Ovary (tissue), 9 donors: ENCODE measurements around the gene CEACAM16. TPM values are rescaled to one million over a fixed set of nuclear protein-coding genes. Genes with fewer than 3 reads are reported as not detected.

Source experiments
- DNase-seq, 5 donors: peaks; one replicate each; pipeline ENCODE4 v3.0.0-alpha.2; 2019 to 2020
- H3K27ac ChIP-seq, 2 donors: fragments of 200-600 bp; one replicate each; pipeline versions ENCODE4 v1.5.1 to v1.8.0; 2019 to 2022
- H3K27me3 ChIP-seq: fragments of 200-600 bp; one replicate; pipeline ENCODE4 v1.8.0; 2022
- H3K36me3 ChIP-seq: fragments of 200-600 bp; sonication (generic); one replicate; pipeline ENCODE4 v1.5.1; 2019
- H3K4me1 ChIP-seq: one replicate; pipeline ENCODE4 v1.8.1; 2013; ENCODE audit warnings: mild to moderate bottlenecking, moderate library complexity; ENCODE audit not compliant: insufficient read depth
- H3K4me3 ChIP-seq: fragments of 200-600 bp; sonication (generic); one replicate; pipeline ENCODE4 v1.5.1; 2017
- H3K9me3 ChIP-seq, 2 donors: fragments of 200-600 bp in 1 of 2; sonication (generic) in 1 of 2; one replicate each; pipeline versions ENCODE4 v1.5.1 to v1.8.1; 2013 to 2019; ENCODE audit warnings: mild to moderate bottlenecking in 1 of 2, moderate library complexity in 1 of 2
- EP300 ChIP-seq: sonication (generic); formaldehyde crosslinking; IDR thresholded peaks from one replicate; pipeline ENCODE4 v1.6.1; 2017; ENCODE audit warnings: antibody characterized with exemption
- POLR2A ChIP-seq: fragments of 450-650 bp; IDR thresholded peaks from one replicate; pipeline ENCODE4 v1.6.1; 2017; ENCODE audit warnings: antibody characterized with exemption, mild to moderate bottlenecking, moderate library complexity
- WGBS, 3 donors: extraction: QIAGEN DNeasy Blood & Tissue Kit in 1 of 3; methylation state at CpG; one replicate each; pipeline versions ENCODE4 v1.1.5 to v1.1.7; 2013 to 2017; 5-methylcytosine and 5-hydroxymethylcytosine counted together
- intact Hi-C, 4 donors: fragments of 100-400 bp; cut with DNase I; formaldehyde crosslinking; loops; one replicate each; pipeline versions ENCODE4 v1.11.0 to v1.15.1; 2022 to 2023
- polyA plus RNA-seq, 2 donors: library from polyadenylated mRNA; stranded (reverse); fragments of 200-250 nt in 1 of 2; fragments of 350-450 nt in 1 of 2; fragmentation: Illumina TruSeq in 1 of 2; extraction: RNeasy Lipid Tissue Mini Kit (QIAGEN cat#74804) in 1 of 2; gene quantifications; one replicate each; pipeline ENCODE4 v1.2.3, GENCODE V29; 2013 to 2014
- total RNA-seq, 7 donors: library from RNA; depleted of rRNA in 2 of 7; stranded (reverse); fragments of >200 nt in 2 of 7; fragmentation: NEBNext Ultra II Directional in 3 of 7; extraction: Animal tissue kit (Norgen Biotek cat#: 25700) in 3 of 7; gene quantifications; one replicate each; pipeline versions ENCODE4 v1.1.0 to v1.2.4, GENCODE V29; 2016 to 2023
- TF ChIP-seq, protein P1 (sequence below), 3 donors: fragments of 450-650 bp in 2 of 3; fragments of 200-600 bp in 1 of 3; IDR thresholded peaks; one replicate each; pipeline versions ENCODE4 v1.5.1 to v1.8.0; 2016 to 2022; ENCODE audit warnings: antibody characterized with exemption in 3 of 3, mild to moderate bottlenecking in 1 of 3
- donor health status: DM: no; HTN: no; CAD: no; lungs with moderate emphysema.
- donor health status: DM: no; HTN: no; CAD: no.
- donor health status: Bipolar disorder and iron deficiency.
- donor health status: DM: yes; HTN: yes; CAD: no.
- donor health status: DM: no; HTN: no; CAD: no.
- donor health status: DM: yes; HTN: yes; CAD: no.

Gene CEACAM16
- total and polyA plus RNA-seq, 9 donors = not detected

DNA sequence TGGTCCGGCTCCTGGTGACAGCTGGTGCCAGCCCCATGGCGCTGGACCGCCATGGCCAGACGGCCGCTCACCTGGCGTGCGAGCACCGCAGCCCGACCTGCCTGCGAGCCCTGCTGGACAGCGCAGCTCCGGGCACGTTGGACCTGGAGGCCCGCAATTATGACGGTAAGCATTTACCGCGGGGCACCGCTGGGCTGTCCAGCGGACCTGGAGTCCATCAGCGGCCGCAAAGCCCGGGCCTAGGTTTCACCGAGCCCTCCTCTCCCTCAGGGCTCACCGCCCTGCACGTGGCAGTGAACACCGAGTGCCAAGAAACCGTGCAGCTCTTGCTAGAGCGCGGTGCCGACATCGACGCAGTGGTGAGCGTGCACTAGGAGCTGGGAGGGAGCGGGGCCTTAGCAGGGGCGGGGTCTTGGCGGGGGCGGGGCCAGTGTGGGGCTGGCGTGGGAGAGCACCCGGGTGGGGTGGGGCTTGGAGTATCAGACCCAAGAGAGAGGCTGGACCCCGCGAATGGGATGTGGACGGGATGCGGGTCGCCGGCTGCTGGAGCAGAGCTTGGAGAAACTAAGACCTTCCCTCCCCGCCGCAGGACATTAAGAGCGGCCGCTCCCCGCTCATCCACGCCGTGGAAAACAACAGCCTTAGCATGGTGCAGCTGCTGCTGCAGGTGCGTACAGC lies 58.2 kb downstream of the CEACAM16 start:
- TF ChIP-seq, protein P1, sequence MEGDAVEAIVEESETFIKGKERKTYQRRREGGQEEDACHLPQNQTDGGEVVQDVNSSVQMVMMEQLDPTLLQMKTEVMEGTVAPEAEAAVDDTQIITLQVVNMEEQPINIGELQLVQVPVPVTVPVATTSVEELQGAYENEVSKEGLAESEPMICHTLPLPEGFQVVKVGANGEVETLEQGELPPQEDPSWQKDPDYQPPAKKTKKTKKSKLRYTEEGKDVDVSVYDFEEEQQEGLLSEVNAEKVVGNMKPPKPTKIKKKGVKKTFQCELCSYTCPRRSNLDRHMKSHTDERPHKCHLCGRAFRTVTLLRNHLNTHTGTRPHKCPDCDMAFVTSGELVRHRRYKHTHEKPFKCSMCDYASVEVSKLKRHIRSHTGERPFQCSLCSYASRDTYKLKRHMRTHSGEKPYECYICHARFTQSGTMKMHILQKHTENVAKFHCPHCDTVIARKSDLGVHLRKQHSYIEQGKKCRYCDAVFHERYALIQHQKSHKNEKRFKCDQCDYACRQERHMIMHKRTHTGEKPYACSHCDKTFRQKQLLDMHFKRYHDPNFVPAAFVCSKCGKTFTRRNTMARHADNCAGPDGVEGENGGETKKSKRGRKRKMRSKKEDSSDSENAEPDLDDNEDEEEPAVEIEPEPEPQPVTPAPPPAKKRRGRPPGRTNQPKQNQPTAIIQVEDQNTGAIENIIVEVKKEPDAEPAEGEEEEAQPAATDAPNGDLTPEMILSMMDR (IDR thresholded peaks at IDR 0.05) = no peak
- TF ChIP-seq EP300 (no peak), POLR2A (no peak)
- no peaks in the 10 kb centered on the region for H3K36me3 ChIP-seq
- intact Hi-C loops = no loop called here
- peaks cover 26% of the 10 kb centered on the region for H3K4me1 ChIP-seq
- no peaks in the 10 kb centered on the region for H3K27me3 ChIP-seq
- DNase-seq = peak; percentile 76 to 87 (median 79)
- peak overlapping the region; percentile 26 to 72 for H3K27ac ChIP-seq
- H3K9me3 ChIP-seq = no peaks in the 10 kb centered on the region
- WGBS, 3 donors = 15 to 41% (median 21%) methylated on average over 48 to 53 of the region's 53 CpGs
- H3K4me3 ChIP-seq = peak overlapping the region; percentile 37

- intact Hi-C loops = no loop called here
- DNase-seq = peak; percentile 67 to 86 (median 78)
- Histone ChIP-seq H3K27ac (peak overlapping the region; percentile 26 to 72), H3K9me3 (no peaks in the 10 kb centered on the region), H3K27me3 (no peaks in the 10 kb centered on the region), H3K36me3 (no peaks in the 10 kb centered on the region), H3K4me1 (peaks cover 22% of the 10 kb centered on the region), H3K4me3 (peak overlapping the region; percentile 37)
- TF ChIP-seq, protein P1 (IDR thresholded peaks at IDR 0.05) = peak in 1 of 3 donors; percentile 34
- TF ChIP-seq EP300 = no peak
- TF ChIP-seq POLR2A = no peak
- WGBS, 3 donors = 6 to 8% (median 7%) methylated on average over 66 to 68 of the region's 68 CpGs
These were observed 59.0 kb downstream of the CEACAM16 start for GRCh38 chr19:44757735-44758505.

DNA sequence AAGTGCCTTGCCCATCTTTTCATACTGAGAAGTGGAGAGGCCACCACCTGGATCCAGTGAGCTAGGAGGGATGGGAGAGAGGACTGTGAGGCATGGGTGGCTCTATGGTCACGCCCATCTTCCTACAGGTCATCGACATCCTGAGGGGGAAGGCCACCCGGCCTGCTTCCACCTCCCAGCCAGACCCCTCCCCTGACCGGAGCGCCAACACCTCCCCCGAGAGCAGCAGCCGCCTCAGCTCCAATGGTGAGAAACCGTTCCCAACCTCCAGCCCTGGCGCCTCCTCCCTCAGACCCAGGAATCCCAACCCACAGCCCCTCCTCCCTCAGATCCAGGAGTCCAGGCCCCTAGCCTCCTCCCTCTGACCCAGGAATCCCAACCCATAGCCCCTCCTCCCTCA lies 59.6 kb downstream of the CEACAM16 start:
- intact Hi-C loops = no loop called here
- WGBS, 3 donors = 44 to 55% (median 53%) methylated on average over 9 of the region's 9 CpGs
- H3K4me3 ChIP-seq = peak overlapping the region; percentile 37
- H3K27me3 ChIP-seq = no peaks in the 10 kb centered on the region
- peak in 3 of 5 donors; percentile 40 to 55 (median 53) for DNase-seq
- TF ChIP-seq, protein P1 (IDR thresholded peaks at IDR 0.05) = no peak
- TF ChIP-seq EP300 (no peak), POLR2A (no peak)
- H3K36me3 ChIP-seq = no peaks in the 10 kb centered on the region
- peaks cover 22% of the 10 kb centered on the region for H3K4me1 ChIP-seq
- no peaks in the 10 kb centered on the region for H3K9me3 ChIP-seq
- H3K27ac ChIP-seq = peak overlapping the region in 1 of 2 donors; percentile 72

GRCh38 chr19:44759083-44759804 lies 60.3 kb downstream of the CEACAM16 start:
- Histone ChIP-seq H3K27ac (no peak overlapping the region), H3K9me3 (no peaks in the 10 kb centered on the region), H3K36me3 (no peaks in the 10 kb centered on the region), H3K4me1 (peaks cover 22% of the 10 kb centered on the region), H3K4me3 (no peak overlapping the region), H3K27me3 (no peaks in the 10 kb centered on the region)
- peak in 2 of 5 donors; percentile 36 to 41 for DNase-seq
- TF ChIP-seq EP300 = no peak
- no peak for TF ChIP-seq POLR2A
- TF ChIP-seq, protein P1 (IDR thresholded peaks at IDR 0.05) = no peak
- 75 to 85% (median 79%) methylated on average over 10 of the region's 10 CpGs for WGBS, 3 donors
- intact Hi-C loops = no loop called here
